RWPE1 (cell line): ENCODE data around the gene NFIA.

ENCODE experiments used
- CTCF ChIA-PET: fragments of 350-600 bp; sonication (Branson Sonifier 250); formaldehyde crosslinking; extraction: SDS; loops from one replicate; lab custom pipeline; 2021; lab: Yijun Ruan, JAX
- POLR2A ChIA-PET: fragments of 400-600 bp; formaldehyde crosslinking; extraction: SDS; loops from one replicate; lab custom pipeline; 2020; ENCODE audit warnings: antibody characterized with exemption; ENCODE audit not compliant: low non-redundant PET; lab: Yijun Ruan, JAX
- DNase-seq: peaks from one replicate; pipeline ENCODE4 v3.0.0; 2012; ENCODE audit warnings: low spot score
- H3K27ac ChIP-seq: fragments of 450-650 bp; 2 replicates; pipeline ENCODE4 v1.5.1; 2017
- TF ChIP-seq, protein P1 (sequence below): fragments of 450-650 bp; conservative IDR thresholded peaks from 2 replicates; pipeline ENCODE4 v1.5.1; 2017; ENCODE audit warnings: low read depth, mild to moderate bottlenecking

The NFIA gene

DNA sequence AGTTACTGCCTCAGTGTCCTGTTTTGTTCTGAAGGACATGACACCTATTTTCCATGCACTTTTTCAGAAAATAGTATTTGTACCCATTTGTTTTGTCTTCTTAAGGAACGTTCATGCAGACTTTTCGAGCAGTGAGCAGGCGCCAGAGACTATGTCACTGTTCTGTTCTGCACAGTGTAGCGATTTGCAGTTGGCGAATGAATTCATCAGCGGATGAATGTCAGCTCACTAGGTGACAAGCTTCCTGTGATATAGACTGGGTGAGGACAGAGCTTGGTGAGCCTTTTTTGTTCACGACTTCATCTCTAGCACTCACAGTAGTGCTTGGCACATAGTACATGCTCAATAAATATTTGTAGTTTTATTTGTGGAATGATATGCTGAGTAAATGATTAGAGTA lies 177.8 kb downstream of the NFIA start:
- no peak for DNase-seq
- TF ChIP-seq, protein P1, sequence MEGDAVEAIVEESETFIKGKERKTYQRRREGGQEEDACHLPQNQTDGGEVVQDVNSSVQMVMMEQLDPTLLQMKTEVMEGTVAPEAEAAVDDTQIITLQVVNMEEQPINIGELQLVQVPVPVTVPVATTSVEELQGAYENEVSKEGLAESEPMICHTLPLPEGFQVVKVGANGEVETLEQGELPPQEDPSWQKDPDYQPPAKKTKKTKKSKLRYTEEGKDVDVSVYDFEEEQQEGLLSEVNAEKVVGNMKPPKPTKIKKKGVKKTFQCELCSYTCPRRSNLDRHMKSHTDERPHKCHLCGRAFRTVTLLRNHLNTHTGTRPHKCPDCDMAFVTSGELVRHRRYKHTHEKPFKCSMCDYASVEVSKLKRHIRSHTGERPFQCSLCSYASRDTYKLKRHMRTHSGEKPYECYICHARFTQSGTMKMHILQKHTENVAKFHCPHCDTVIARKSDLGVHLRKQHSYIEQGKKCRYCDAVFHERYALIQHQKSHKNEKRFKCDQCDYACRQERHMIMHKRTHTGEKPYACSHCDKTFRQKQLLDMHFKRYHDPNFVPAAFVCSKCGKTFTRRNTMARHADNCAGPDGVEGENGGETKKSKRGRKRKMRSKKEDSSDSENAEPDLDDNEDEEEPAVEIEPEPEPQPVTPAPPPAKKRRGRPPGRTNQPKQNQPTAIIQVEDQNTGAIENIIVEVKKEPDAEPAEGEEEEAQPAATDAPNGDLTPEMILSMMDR, result no peak
- CTCF ChIA-PET, result no interaction called here
- no peak overlapping the region for H3K27ac ChIP-seq
- POLR2A ChIA-PET, result no interaction called here

DNA sequence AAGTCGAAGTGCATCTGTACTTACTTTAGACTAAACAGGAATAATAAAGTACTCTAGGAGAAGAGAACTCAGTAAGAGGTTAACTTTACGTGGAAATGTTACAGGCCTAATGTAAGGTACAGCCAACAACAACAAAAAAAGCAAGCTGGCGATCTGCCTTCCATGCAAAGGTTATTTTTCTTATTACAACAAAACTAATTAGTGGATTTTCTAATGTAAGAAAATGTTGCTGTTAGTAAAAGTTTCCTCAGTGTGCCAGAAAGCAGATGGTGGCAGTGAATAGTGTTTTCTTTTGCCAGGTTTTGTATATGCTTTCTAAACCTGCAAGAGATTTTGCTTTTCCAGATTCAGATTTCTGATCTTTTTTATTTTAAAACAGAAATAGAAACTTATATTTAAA lies 179.2 kb downstream of the NFIA start:
- no peak for DNase-seq
- ChIA-PET CTCF (interaction anchor here (0.6 kb wide), 1 partner anchor 8 kb away, joined by 4 read pairs; no protein-coding TSS in a partner anchor), POLR2A (no interaction called here)
- H3K27ac ChIP-seq, result no peak overlapping the region
- TF ChIP-seq, protein P1, result no peak

DNA sequence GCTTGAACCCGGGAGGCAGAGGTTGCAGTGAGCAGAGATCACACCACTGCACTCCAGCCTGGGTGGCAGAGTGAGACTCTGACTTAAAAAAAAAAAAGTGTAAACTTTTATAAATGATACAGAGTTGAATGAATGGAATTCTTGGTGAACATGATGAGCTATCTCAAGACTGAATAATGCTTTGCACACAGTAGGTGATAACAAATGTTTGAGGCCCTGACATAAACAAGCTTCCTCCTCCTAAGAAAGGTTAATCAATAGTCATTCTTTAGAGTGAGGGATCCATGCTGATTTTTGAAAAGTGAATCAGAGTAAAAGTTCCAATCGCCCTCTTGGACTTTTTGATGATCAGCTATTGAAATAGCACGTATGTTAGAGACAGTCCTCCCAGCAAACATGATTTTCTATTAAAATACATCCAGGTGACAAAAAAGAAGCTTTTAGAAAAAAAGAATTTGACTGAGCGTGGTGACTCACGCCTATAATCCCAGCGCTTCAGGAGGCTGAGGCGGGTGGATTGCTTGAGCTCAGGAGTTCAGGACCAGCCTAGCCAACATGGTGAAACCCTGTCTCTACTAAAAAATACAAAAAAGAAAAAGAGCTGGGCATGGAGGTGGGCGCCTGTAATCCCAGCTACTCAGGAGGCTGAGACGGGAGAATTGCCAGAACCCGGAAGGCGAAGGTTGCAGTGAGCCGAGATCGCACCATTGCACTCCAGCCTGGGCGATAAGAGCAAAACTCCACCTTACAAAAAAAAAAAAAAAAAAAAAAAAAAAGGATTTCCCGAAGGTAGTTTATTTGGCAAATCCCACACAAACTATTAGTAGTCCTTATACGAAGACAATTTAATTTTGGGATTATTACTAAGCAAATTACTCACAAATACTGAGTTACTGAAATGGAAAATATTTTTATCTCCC lies 181.8 kb downstream of the NFIA start:
- no peak overlapping the region for H3K27ac ChIP-seq
- POLR2A ChIA-PET, result no interaction called here

DNA sequence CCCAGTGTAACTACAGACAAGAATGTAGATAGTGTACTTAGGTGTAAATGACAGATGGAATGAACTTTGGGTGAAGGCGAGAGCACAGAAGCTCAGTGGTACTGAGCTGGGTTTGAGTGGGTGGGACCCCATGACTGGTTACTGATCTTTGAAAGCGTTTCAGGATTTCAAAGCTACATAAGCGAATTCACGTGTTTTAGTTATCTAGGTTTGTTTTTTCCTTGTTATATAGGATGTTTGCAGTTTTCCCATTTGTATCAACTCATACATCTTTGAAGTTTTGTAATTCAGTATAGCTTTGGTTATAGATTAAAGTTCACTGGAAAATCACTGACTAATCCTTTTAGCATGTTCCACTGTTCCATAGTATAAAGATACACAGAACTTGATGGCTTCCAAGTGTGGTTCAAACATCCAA lies 182.5 kb downstream of the NFIA start:
- no peak for DNase-seq
- H3K27ac ChIP-seq, result no peak overlapping the region
- POLR2A ChIA-PET, result no interaction called here
- CTCF ChIA-PET, result interaction anchor here (0.7 kb wide), 1 partner anchor 51 kb away, joined by 3 read pairs; no protein-coding TSS in a partner anchor
- TF ChIP-seq, protein P1, result no peak

More for the DNA sequence above, 181.8 kb downstream of the NFIA start:
- CTCF ChIA-PET, result interaction anchor here (0.6 to 1.0 kb wide), 3 partner anchors 19 to 455 kb away, joined by 3 to 6 read pairs (median 4); no protein-coding TSS in a partner anchor
- no peak for DNase-seq
- TF ChIP-seq, protein P1, result no peak

DNA sequence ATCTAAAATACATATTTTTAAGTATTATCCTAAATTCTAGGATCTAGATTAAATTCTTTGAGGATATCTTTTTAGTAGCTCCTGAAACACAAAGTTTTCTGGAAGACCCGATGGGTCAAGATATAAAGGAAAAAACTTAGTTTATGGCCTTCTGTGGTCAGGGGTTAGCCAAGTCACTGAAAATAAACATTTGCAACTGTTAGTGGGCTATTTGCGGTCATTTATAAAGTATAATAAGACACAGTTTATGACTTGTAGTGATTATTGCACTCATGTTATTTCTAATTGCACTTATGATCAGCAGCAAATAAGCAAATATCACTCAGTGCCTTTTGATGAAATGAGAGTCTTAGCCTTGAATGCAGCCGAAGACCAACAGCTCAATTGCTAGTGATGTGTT lies 183.3 kb downstream of the NFIA start:
- TF ChIP-seq, protein P1, result no peak
- POLR2A ChIA-PET, result interaction anchor here (0.6 kb wide), 1 partner anchor 101 kb away, joined by 5 read pairs; no protein-coding TSS in a partner anchor
- H3K27ac ChIP-seq, result no peak overlapping the region
- CTCF ChIA-PET, result no interaction called here
- no peak for DNase-seq

DNA sequence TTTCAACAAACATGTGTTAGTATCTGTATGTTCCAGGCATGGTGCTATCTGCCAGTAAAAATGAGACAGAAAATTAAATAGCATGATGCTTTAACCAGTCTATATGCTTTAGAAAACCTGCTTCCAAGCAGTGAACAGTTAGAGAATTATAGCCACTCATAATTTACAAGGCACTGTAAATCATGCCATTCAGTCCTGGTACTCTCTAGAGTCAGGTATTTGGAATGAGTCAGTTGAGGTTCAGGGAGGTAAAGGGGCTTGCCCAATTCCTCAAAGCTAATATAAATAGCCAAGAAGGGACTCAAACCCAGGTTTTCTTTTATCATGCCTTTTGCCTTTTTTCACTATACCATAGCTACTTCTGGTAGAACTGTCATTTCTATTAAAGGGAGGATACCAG lies 184.4 kb downstream of the NFIA start:
- TF ChIP-seq, protein P1, result no peak
- POLR2A ChIA-PET, result no interaction called here
- CTCF ChIA-PET, result no interaction called here
- no peak overlapping the region for H3K27ac ChIP-seq
- DNase-seq, result peak; percentile 20
